ENCODE data around the gene ZBED5. TPM values are rescaled to one million over a fixed set of nuclear protein-coding genes. Genes with fewer than 3 reads are reported as not detected.

Gene ZBED5
- total and polyA plus RNA-seq, 9 of the 15 experiments (the other 6 are each of a cell fraction or from before 2014, with no cell fraction given): 12.4 to 70.7 (median 26.8) TPM

GRCh38 chr11:10809373-10810160, 48.3 kb downstream of the ZBED5 start (continued):
- TF ChIP-seq ZNF398 (CRISPR knock-in tag; IDR thresholded peaks at IDR 0.05) (no peak), RBBP5 (IDR thresholded peaks at IDR 0.05; ENCODE audit: borderline replicate concordance, insufficient read depth, low read length, poor library complexity, severe bottlenecking) (peak; percentile 84), TEAD1 (CRISPR knock-in tag; IDR thresholded peaks at IDR 0.05) (no peak), ZBTB5 (IDR thresholded peaks at IDR 0.05) (no peak), ILK (tag; IDR thresholded peaks at IDR 0.05; ENCODE audit: borderline replicate concordance, low read depth) (no peak), TAL1 (IDR thresholded peaks at IDR 0.05) (no peak), ADNP (tag; IDR thresholded peaks at IDR 0.05) (no peak), KDM2B (CRISPR knock-in tag; IDR thresholded peaks at IDR 0.05) (no peak), ZNF407 (IDR thresholded peaks at IDR 0.05; ENCODE audit: low read depth) (no peak), TARDBP (IDR thresholded peaks at IDR 0.05) (no peak), SMAD2 (IDR thresholded peaks at IDR 0.05; ENCODE audit: low read depth, low read length) (no peak), TBP (optimal IDR thresholded peaks at IDR 0.05; ENCODE audit: low read depth, low read length) (no peak), ERF (CRISPR knock-in tag; IDR thresholded peaks at IDR 0.05) (0 out of 2 replicates have a peak, but pooled peaks have one; percentile 76), ZNF77 (CRISPR knock-in tag; IDR thresholded peaks at IDR 0.05) (no peak), COPS2 (conservative IDR thresholded peaks at IDR 0.05) (no peak), NFRKB (IDR thresholded peaks at IDR 0.05; ENCODE audit: low read depth) (0 out of 2 replicates have a peak, but pooled peaks have one; percentile 28), BRD9 (IDR thresholded peaks at IDR 0.05; ENCODE audit: low read depth, partially characterized antibody) (no peak)
